Measurements from ENCODE around the gene TMEM237. TPM values are rescaled to one million over a fixed set of nuclear protein-coding genes. Genes with fewer than 3 reads are reported as not detected.

The TMEM237 gene
- total RNA-seq, 1 experiment from 2014 or later, result 30.6 TPM

DNA sequence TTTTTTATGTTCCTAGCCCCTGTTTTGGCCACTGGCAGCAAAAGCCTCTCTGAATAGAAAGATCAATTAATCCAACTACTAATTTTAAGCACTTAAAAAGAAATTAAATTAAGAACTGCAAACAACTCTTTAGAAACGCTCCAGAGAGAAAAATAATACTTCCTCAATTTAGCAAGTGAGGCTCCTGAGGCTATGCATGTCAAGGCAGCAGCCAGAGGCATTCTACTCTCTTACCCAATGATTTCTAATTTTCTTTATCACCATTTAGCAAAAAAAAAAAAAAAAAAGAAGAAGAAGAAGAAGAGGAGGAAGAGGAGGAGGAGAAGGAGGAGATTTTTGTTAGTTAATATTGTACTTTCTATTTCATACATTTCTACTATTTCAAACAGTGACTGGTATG, 68.5 kb downstream of the TMEM237 start:
- Histone ChIP-seq H3K4me3 (ENCODE audit: low read depth in 2 of 2, low read length in 2 of 2) (no peak overlapping the region), H3K9me3 (ENCODE audit: control insufficient read depth, insufficient read depth, low read depth, low read length) (no peaks in the 10 kb centered on the region), H3K27me3 (ENCODE audit: control insufficient read depth, insufficient read depth, low read length) (no peaks in the 10 kb centered on the region), H3K27ac (ENCODE audit: low read length) (no peak overlapping the region), H3K4me1 (ENCODE audit: control insufficient read depth, insufficient read depth, low read length) (no peaks in the 10 kb centered on the region), H3K36me3 (ENCODE audit: control insufficient read depth, insufficient read depth, low read length) (no peaks in the 10 kb centered on the region)
- BruUV-seq (replicated peaks), result no TSS peak
- intact Hi-C loops (cut with micrococcal nuclease; ENCODE audit: unreplicated experiment), result no loop called here
- ChIA-PET CTCF (no interaction called here), POLR2A (no interaction called here)
- no peak for ATAC-seq
- in situ Hi-C loops (cut with HindIII; ENCODE audit: low pct_unique_long_range_greater_than_20kb, low sequenced_read_pairs), result no loop called here
- no peak for DNase-seq (ENCODE audit: low read depth, low spot score)
- TF ChIP-seq SIN3A (IDR thresholded peaks at IDR 0.05; ENCODE audit: borderline replicate concordance, insufficient read depth, low read depth, low read length) (no peak), POLR2AphosphoS5 (IDR thresholded peaks at IDR 0.05; ENCODE audit: low read depth, low read length) (no peak), TCF7L2 (IDR thresholded peaks at IDR 0.05; ENCODE audit: low read depth, low read length) (no peak)
- TF ChIP-seq, protein P1, sequence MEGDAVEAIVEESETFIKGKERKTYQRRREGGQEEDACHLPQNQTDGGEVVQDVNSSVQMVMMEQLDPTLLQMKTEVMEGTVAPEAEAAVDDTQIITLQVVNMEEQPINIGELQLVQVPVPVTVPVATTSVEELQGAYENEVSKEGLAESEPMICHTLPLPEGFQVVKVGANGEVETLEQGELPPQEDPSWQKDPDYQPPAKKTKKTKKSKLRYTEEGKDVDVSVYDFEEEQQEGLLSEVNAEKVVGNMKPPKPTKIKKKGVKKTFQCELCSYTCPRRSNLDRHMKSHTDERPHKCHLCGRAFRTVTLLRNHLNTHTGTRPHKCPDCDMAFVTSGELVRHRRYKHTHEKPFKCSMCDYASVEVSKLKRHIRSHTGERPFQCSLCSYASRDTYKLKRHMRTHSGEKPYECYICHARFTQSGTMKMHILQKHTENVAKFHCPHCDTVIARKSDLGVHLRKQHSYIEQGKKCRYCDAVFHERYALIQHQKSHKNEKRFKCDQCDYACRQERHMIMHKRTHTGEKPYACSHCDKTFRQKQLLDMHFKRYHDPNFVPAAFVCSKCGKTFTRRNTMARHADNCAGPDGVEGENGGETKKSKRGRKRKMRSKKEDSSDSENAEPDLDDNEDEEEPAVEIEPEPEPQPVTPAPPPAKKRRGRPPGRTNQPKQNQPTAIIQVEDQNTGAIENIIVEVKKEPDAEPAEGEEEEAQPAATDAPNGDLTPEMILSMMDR (IDR thresholded peaks at IDR 0.05), result no peak
- TF ChIP-seq, protein P2, sequence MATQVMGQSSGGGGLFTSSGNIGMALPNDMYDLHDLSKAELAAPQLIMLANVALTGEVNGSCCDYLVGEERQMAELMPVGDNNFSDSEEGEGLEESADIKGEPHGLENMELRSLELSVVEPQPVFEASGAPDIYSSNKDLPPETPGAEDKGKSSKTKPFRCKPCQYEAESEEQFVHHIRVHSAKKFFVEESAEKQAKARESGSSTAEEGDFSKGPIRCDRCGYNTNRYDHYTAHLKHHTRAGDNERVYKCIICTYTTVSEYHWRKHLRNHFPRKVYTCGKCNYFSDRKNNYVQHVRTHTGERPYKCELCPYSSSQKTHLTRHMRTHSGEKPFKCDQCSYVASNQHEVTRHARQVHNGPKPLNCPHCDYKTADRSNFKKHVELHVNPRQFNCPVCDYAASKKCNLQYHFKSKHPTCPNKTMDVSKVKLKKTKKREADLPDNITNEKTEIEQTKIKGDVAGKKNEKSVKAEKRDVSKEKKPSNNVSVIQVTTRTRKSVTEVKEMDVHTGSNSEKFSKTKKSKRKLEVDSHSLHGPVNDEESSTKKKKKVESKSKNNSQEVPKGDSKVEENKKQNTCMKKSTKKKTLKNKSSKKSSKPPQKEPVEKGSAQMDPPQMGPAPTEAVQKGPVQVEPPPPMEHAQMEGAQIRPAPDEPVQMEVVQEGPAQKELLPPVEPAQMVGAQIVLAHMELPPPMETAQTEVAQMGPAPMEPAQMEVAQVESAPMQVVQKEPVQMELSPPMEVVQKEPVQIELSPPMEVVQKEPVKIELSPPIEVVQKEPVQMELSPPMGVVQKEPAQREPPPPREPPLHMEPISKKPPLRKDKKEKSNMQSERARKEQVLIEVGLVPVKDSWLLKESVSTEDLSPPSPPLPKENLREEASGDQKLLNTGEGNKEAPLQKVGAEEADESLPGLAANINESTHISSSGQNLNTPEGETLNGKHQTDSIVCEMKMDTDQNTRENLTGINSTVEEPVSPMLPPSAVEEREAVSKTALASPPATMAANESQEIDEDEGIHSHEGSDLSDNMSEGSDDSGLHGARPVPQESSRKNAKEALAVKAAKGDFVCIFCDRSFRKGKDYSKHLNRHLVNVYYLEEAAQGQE (IDR thresholded peaks at IDR 0.05; ENCODE audit: insufficient read depth in 1 of 2, low read depth in 2 of 2, low read length in 1 of 2), result no peak

DNA sequence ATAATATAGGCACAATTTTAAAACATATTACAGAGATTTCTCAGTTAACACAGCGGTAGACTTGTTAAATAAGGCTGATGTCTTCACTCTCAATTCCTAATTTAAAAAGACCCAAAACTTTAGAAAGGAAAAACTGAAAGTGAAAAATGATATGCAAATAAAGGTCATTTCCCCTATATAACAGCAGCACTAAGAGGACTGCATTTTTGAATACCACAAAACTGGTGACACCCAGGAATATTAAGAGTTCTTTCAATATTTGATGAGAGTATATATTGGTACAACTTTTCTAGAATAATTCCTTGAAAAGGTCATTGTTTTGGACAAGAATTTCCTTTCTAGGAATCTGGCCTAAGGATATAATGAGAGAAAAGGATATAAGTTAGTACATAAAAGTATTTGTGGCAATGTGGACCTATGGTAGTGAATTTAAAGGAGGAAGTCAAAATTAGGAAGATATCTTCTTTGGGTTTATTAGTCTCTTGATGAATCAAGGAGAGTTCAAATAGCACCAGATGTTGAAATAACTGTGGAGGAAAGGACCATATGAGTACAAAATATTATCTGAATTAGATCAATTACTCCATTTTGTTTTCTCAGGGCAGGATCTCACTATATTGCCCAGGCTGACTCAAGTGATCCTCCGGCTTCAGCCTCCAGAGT, 70.3 kb downstream of the TMEM237 start:
- ChIA-PET CTCF (no interaction called here), POLR2A (no interaction called here)
- in situ Hi-C loops (cut with HindIII; ENCODE audit: low pct_unique_long_range_greater_than_20kb, low sequenced_read_pairs), result no loop called here
- intact Hi-C loops (cut with micrococcal nuclease; ENCODE audit: unreplicated experiment), result no loop called here
- Histone ChIP-seq H3K4me3 (ENCODE audit: low read depth in 2 of 2, low read length in 2 of 2) (no peak overlapping the region), H3K36me3 (ENCODE audit: control insufficient read depth, insufficient read depth, low read length) (no peaks in the 10 kb centered on the region), H3K27me3 (ENCODE audit: control insufficient read depth, insufficient read depth, low read length) (no peaks in the 10 kb centered on the region), H3K9me3 (ENCODE audit: control insufficient read depth, insufficient read depth, low read depth, low read length) (no peaks in the 10 kb centered on the region), H3K4me1 (ENCODE audit: control insufficient read depth, insufficient read depth, low read length) (no peaks in the 10 kb centered on the region), H3K27ac (ENCODE audit: low read length) (no peak overlapping the region)
- ATAC-seq, result no peak
- DNase-seq (ENCODE audit: low read depth, low spot score), result no peak
- TF ChIP-seq SIN3A (IDR thresholded peaks at IDR 0.05; ENCODE audit: borderline replicate concordance, insufficient read depth, low read depth, low read length) (no peak), TCF7L2 (IDR thresholded peaks at IDR 0.05; ENCODE audit: low read depth, low read length) (no peak)
- TF ChIP-seq, protein P1 (IDR thresholded peaks at IDR 0.05), result no peak
- no TSS peak for BruUV-seq (replicated peaks)

Other genes with a start within 250 kb of the TMEM237 start
- gene TRAK2, start 192.0 kb downstream of the TMEM237 start, total RNA-seq (2021; ENCODE audit: unreplicated experiment), result 35.7 TPM
- 33.4 TPM for gene STRADB, start 191.8 kb downstream of the TMEM237 start, total RNA-seq (2021; ENCODE audit: unreplicated experiment)
- not detected for gene MPP4, start 55.1 kb upstream of the TMEM237 start, total RNA-seq (2021; ENCODE audit: unreplicated experiment)
- 47.5 TPM for gene ALS2, start 137.4 kb upstream of the TMEM237 start, total RNA-seq (2021; ENCODE audit: unreplicated experiment)
- 4.8 TPM for gene CDK15, start 163.0 kb upstream of the TMEM237 start, total RNA-seq (2021; ENCODE audit: unreplicated experiment)

Measured in Panc1 (cell line).